ENCODE results near the gene ARMC5. TPM values are rescaled to one million over a fixed set of nuclear protein-coding genes. Genes with fewer than 3 reads are reported as not detected.

ARMC5 gene
- total RNA-seq, 1 donor from 2014 or later = 4.2 TPM

GRCh38 chr16:31428638-31429247 lies 30.6 kb upstream of the ARMC5 start:
- DNase-seq (ENCODE audit: low read depth) = peak; percentile 66
- Histone ChIP-seq H3K4me3 (ENCODE audit: low read depth, low read length) (no peak overlapping the region), H3K27me3 (ENCODE audit: control insufficient read depth, insufficient read depth, low read length) (no peaks in the 10 kb centered on the region), H3K36me3 (ENCODE audit: control insufficient read depth, insufficient read depth, low read length) (no peaks in the 10 kb centered on the region)
- no peak for FAIRE-seq
- no peak for TF ChIP-seq CTCF (IDR thresholded peaks at IDR 0.05; ENCODE audit: insufficient read depth, low read length, severe bottlenecking)

- H3K27me3 ChIP-seq (ENCODE audit: control insufficient read depth, insufficient read depth, low read length) = no peaks in the 10 kb centered on the region
- TF ChIP-seq CTCF (IDR thresholded peaks at IDR 0.05; ENCODE audit: insufficient read depth, low read length, severe bottlenecking) = no peak
- DNase-seq (ENCODE audit: low read depth) (no peak), FAIRE-seq (no peak)
- no peak overlapping the region for H3K4me3 ChIP-seq (ENCODE audit: low read depth, low read length)
- H3K36me3 ChIP-seq (ENCODE audit: control insufficient read depth, insufficient read depth, low read length) = no peaks in the 10 kb centered on the region
These were observed 30.0 kb upstream of the ARMC5 start for GRCh38 chr16:31429314-31429713.

GRCh38 chr16:31429796-31430195 lies 29.5 kb upstream of the ARMC5 start:
- H3K36me3 ChIP-seq (ENCODE audit: control insufficient read depth, insufficient read depth, low read length) = no peaks in the 10 kb centered on the region
- TF ChIP-seq CTCF (IDR thresholded peaks at IDR 0.05; ENCODE audit: insufficient read depth, low read length, severe bottlenecking) = no peak
- H3K27me3 ChIP-seq (ENCODE audit: control insufficient read depth, insufficient read depth, low read length) = no peaks in the 10 kb centered on the region
- H3K4me3 ChIP-seq (ENCODE audit: low read depth, low read length) = no peak overlapping the region
- FAIRE-seq (no peak), DNase-seq (ENCODE audit: low read depth) (no peak)

GRCh38 chr16:31430380-31431052 lies 28.8 kb upstream of the ARMC5 start:
- no peak for TF ChIP-seq CTCF (IDR thresholded peaks at IDR 0.05; ENCODE audit: insufficient read depth, low read length, severe bottlenecking)
- Histone ChIP-seq H3K27me3 (ENCODE audit: control insufficient read depth, insufficient read depth, low read length) (no peaks in the 10 kb centered on the region), H3K4me3 (ENCODE audit: low read depth, low read length) (no peak overlapping the region), H3K36me3 (ENCODE audit: control insufficient read depth, insufficient read depth, low read length) (no peaks in the 10 kb centered on the region)
- DNase-seq (ENCODE audit: low read depth) (peak; percentile 34), FAIRE-seq (no peak)

DNA sequence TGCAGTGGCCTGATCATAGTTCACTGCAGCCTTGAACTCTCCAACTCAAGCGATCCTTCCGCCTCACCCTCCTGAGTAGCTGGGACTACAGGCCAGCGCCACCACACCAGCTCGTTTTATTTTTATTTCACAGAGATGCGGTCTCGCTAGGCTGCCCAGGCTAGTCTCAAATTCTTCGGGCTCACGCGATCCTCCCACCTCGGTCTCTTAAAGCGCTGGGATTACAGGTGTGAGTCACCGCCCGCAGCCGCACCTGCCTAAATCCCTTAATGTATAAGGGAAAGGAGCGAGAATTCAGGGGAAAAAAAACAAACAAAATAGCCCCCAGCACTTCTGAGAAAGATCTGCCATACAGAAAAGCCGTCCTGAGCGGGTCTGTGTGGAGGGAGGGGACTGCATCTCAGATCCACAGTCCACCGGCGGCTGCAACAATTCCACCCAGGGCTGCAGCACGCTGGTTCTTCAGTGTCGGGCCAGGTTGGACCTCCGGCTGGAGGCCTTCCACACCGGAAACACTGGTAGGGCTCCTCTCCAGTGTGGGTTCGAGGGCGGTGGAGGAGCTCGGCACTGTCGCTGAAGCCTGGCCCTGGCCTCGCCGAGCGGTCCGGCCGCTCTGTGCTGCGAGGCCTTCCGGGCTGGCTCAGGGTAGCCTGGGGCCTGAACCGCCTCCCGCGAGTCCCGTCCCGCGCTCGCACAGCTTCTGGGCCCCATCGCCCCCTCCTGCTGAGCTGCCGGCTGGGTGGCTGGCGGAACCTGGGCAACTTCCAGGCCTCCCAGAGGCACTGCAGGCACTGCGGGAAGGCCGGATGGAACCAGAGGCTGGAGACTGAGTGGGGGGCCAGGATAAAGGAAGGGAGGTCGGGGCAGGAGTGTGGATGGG lies 23.7 kb upstream of the ARMC5 start:
- Histone ChIP-seq H3K36me3 (ENCODE audit: control insufficient read depth, insufficient read depth, low read length) (no peaks in the 10 kb centered on the region), H3K4me3 (ENCODE audit: low read depth, low read length) (no peak overlapping the region), H3K27me3 (ENCODE audit: control insufficient read depth, insufficient read depth, low read length) (no peaks in the 10 kb centered on the region)
- TF ChIP-seq CTCF (IDR thresholded peaks at IDR 0.05; ENCODE audit: insufficient read depth, low read length, severe bottlenecking) = no peak
- no peak for FAIRE-seq
- DNase-seq (ENCODE audit: low read depth) = no peak

Measured in bronchial epithelial cell (primary cell).